Measurements from ENCODE around the gene PTGER2.

The PTGER2 gene

DNA sequence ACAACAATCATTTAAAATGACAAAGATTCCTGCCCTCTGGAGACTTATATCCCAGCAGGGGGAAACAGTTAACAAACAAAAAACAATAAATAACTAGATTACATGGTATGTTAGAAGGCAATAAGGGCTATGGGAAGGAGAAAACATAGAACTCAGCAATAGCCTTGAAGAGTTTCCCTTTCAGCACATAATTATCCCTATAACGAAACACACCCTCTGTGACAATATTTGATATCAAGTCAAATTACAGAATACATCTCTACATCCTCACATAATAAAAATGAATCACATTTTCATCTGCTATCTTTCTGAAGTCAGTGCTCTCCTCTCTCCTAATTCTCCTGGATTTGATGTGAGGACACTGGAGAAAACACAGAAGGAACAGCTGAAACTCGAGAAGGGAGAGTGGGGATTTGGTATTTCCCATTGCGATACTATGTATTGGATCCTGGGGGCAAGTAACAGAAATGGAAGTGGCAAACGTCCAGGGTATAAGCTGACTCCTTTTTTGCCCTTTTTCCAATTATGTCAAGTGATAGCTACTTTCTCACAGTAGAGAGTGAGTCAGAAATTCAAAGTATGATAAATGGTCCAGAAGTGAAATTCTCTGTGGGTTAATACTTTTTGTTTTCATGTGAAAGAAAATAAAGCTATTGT lies 9.7 kb upstream of the PTGER2 start:
- no peak for DNase-seq (ENCODE audit: low read depth)
- TF ChIP-seq, protein P1, sequence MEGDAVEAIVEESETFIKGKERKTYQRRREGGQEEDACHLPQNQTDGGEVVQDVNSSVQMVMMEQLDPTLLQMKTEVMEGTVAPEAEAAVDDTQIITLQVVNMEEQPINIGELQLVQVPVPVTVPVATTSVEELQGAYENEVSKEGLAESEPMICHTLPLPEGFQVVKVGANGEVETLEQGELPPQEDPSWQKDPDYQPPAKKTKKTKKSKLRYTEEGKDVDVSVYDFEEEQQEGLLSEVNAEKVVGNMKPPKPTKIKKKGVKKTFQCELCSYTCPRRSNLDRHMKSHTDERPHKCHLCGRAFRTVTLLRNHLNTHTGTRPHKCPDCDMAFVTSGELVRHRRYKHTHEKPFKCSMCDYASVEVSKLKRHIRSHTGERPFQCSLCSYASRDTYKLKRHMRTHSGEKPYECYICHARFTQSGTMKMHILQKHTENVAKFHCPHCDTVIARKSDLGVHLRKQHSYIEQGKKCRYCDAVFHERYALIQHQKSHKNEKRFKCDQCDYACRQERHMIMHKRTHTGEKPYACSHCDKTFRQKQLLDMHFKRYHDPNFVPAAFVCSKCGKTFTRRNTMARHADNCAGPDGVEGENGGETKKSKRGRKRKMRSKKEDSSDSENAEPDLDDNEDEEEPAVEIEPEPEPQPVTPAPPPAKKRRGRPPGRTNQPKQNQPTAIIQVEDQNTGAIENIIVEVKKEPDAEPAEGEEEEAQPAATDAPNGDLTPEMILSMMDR (IDR thresholded peaks at IDR 0.05; ENCODE audit: low read depth, low read length, missing control alignments) = no peak
- H3K4me3 ChIP-seq (ENCODE audit: low read depth, low read length) = no peak overlapping the region

DNA sequence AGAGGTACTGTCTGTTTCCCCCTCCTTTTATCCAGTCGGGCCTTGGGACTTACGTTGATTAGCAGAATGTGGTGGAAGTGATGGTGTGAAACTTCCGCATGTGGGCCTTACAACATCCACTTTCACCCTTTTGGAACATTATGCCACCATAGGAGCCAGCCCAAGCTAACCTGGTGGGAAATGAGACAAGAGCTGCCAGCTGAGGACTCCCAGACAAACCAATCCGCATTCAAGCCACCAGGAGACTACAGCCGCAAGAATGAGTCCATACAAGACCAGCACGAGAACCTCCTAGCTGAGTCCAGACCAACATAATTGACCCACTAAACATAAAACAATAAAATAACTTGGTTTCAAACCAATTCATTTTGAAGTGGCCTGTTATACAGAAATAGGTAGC lies 9.1 kb upstream of the PTGER2 start:
- no peak for DNase-seq (ENCODE audit: low read depth)
- TF ChIP-seq, protein P1 (IDR thresholded peaks at IDR 0.05; ENCODE audit: low read depth, low read length, missing control alignments) = no peak
- H3K4me3 ChIP-seq (ENCODE audit: low read depth, low read length) = no peak overlapping the region

DNA sequence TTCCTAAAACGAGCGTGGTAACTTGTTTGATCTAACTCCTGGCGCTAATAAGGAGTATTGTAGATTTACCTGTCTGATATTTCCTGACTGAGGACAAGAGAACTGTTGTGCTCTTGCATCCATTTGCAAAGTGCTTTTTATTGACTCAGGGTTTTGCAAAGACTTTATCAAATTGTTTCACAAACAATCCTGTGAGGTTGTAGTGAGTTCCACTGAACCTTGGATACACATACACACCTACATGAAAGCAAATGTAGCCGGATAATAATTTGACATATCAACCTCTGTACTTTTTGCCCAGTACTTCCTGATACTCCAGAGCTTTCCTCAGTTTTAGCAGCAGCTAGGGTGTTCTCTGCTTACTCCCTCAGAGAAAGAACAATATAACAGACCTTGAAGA lies 6.7 kb upstream of the PTGER2 start:
- DNase-seq (ENCODE audit: low read depth) = no peak
- TF ChIP-seq, protein P1 (IDR thresholded peaks at IDR 0.05; ENCODE audit: low read depth, low read length, missing control alignments) = no peak
- no peak overlapping the region for H3K4me3 ChIP-seq (ENCODE audit: low read depth, low read length)

DNA sequence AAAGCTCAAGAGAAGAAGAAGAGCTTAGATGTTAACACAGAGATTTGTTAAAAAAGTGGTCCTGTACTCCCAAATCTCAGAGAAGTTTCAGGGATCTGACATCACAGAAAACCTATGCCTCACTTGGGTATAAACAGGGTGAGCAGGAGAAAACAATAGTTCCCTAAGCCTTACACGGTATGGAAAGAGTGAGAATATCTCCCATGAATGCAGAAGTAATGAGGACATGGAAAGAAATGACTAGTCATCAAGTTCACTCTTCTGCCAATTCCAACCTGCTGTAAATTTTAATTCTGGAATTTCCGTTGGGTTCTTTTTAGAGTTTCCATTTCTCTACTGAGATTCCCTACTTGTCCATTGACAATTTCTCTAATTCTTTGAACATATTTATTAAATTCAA lies 6.2 kb upstream of the PTGER2 start:
- TF ChIP-seq, protein P1 (IDR thresholded peaks at IDR 0.05; ENCODE audit: low read depth, low read length, missing control alignments) = no peak
- DNase-seq (ENCODE audit: low read depth) = no peak
- no peak overlapping the region for H3K4me3 ChIP-seq (ENCODE audit: low read depth, low read length)

DNA sequence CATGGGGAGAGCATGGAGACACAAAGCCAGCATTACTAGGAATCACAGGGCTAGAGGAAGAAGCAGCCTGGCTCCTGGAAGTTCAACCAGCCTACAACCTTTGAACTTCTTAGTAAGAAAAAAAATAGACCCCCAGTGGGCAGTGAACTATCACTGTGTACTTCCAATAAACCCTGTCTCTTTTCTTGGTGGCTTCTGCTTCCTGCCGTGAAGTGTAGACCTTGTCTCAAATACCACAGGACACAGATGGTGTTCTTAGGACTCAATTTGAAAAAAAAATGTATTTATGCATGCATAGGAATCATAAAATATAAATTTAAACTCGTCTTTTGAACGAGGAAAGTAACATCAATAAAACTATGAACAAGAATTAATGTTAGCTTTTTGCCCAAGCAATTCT lies 3.6 kb upstream of the PTGER2 start:
- DNase-seq (ENCODE audit: low read depth) = no peak
- H3K4me3 ChIP-seq (ENCODE audit: low read depth, low read length) = no peak overlapping the region
- TF ChIP-seq, protein P1 (IDR thresholded peaks at IDR 0.05; ENCODE audit: low read depth, low read length, missing control alignments) = no peak

DNA sequence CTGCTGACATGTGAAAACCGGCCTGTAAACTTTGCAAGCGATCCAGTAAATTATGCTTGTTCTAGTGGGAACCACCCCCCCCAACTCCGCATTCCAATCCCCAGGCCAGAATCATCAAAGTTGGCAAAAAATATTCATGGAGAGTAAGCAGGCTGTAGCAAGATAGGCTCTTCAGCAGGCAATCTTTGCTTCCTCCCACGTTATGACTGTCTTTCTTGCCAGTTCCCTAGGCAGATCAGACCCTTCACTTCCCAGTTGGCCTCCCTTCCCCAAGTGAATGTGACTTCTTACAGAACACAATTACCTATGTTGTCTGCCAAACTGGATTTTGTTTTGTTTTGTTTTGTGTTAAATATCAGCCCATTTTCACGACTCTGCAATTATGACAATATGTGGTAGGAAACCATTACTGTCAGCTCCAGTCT lies 1.2 kb upstream of the PTGER2 start:
- TF ChIP-seq, protein P1 (IDR thresholded peaks at IDR 0.05; ENCODE audit: low read depth, low read length, missing control alignments) = no peak
- no peak overlapping the region for H3K4me3 ChIP-seq (ENCODE audit: low read depth, low read length)
- no peak for DNase-seq (ENCODE audit: low read depth)

DNA sequence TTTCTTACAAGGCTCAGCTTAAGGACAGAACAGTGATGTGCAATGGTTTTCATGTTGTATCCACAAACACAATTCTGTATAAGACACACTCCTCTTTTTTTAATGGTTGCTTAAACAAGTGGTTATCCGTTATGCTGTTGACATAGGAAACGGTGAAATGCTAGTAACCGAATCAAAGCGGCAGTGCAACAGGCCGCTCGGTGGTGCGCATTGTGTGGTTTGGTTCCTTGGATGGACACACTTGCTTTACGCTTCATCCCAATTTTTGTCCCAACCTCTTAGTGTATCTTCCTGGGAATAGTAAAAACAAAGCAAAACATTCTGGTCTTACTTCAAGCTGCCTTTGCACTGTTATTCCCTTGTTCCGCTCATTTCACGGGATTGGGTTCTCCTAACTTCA lies 650 bp upstream of the PTGER2 start:
- no peak for DNase-seq (ENCODE audit: low read depth)
- TF ChIP-seq, protein P1 (IDR thresholded peaks at IDR 0.05; ENCODE audit: low read depth, low read length, missing control alignments) = no peak
- H3K4me3 ChIP-seq (ENCODE audit: low read depth, low read length) = no peak overlapping the region; the same call in 1 of the 2 replicates
